SU-DHL-6 (cell line): Measurements from ENCODE around the gene TANGO6.

Experiments used
- H2AFZ ChIP-seq: fragments of 200-600 bp; sonication (generic); 2 replicates; pipeline ENCODE4 v1.6.1; 2014; ENCODE audit warnings: low read depth, mild to moderate bottlenecking, moderate library complexity, mixed read lengths, antibody characterized with exemption, low read length; ENCODE audit not compliant: severe bottlenecking
- H3F3A ChIP-seq: fragments of 200-600 bp; shearing (Covaris generic); 2 replicates; pipeline ENCODE4 v1.6.0; 2016; ENCODE audit warnings: antibody characterized with exemption, mild to moderate bottlenecking; ENCODE audit not compliant: insufficient read depth
- H3K27ac ChIP-seq: fragments of 200-600 bp; sonication (generic); 2 replicates; pipeline ENCODE4 v1.5.1; 2016; ENCODE audit warnings: low read depth, mild to moderate bottlenecking, low read length, moderate library complexity, mixed read lengths
- H3K27me3 ChIP-seq: fragments of 200-600 bp; sonication (generic), shearing (Covaris generic); 2 replicates; pipeline ENCODE4 v1.6.0; 2014; ENCODE audit warnings: mild to moderate bottlenecking, low read length
- H3K36me3 ChIP-seq: fragments of 200-600 bp; sonication (generic); 2 replicates; pipeline ENCODE4 v1.6.1; 2014; ENCODE audit warnings: mild to moderate bottlenecking, low read length, mixed read lengths
- H3K4me2 ChIP-seq: fragments of 300-600, 200-600 bp; shearing (Covaris generic), sonication (generic); 2 replicates; pipeline ENCODE4 v1.6.0; 2014; ENCODE audit warnings: low read length, low read depth, mild to moderate bottlenecking; ENCODE audit not compliant: poor library complexity, severe bottlenecking
- H3K4me3 ChIP-seq: fragments of 200-600 bp; sonication (generic); 2 replicates; pipeline ENCODE4 v1.5.1; 2014; ENCODE audit warnings: antibody characterized with exemption, low read length, mild to moderate bottlenecking, mixed read lengths; ENCODE audit not compliant: insufficient read depth, poor library complexity, severe bottlenecking
- H3K79me2 ChIP-seq: fragments of 200-600 bp; sonication (generic); 2 replicates; pipeline ENCODE4 v1.6.1; 2014; ENCODE audit warnings: mild to moderate bottlenecking, low read length, moderate library complexity; ENCODE audit not compliant: insufficient read depth
- H3K9ac ChIP-seq: fragments of 200-600 bp; sonication (generic); 2 replicates; pipeline ENCODE4 v1.7.0; 2014; ENCODE audit warnings: mild to moderate bottlenecking, low read length
- H3K9me2 ChIP-seq: fragments of 200-600 bp; sonication (generic); replicated peaks from 2 replicates; pipeline ENCODE4 v1.6.1; 2014; ENCODE audit warnings: low read length; ENCODE audit not compliant: insufficient read depth
- H3K9me3 ChIP-seq: fragments of 200-600 bp; sonication (generic); 2 replicates; pipeline ENCODE4 v1.6.1; 2014; ENCODE audit warnings: low read length, mixed read lengths; ENCODE audit not compliant: insufficient read depth
- H4K20me1 ChIP-seq: fragments of 200-600 bp; sonication (generic); 2 replicates; pipeline ENCODE4 v1.6.1; 2014; ENCODE audit warnings: low read depth, mild to moderate bottlenecking, antibody characterized with exemption, low read length, moderate library complexity, mixed read lengths
- CTCF ChIP-seq: fragments of 200-600 bp; sonication (generic); IDR thresholded peaks from one replicate; pipeline ENCODE4 v1.5.1; 2017; ENCODE audit warnings: antibody characterized with exemption, mild to moderate bottlenecking, low read length, moderate library complexity; ENCODE audit not compliant: insufficient read depth, poor library complexity, severe bottlenecking
- EZH2phosphoT487 ChIP-seq: fragments of 200-600 bp; sonication (generic), shearing (Covaris generic); conservative IDR thresholded peaks from 2 replicates; pipeline ENCODE4 v1.6.1; 2018; ENCODE audit warnings: mild to moderate bottlenecking, antibody characterized with exemption, low read length, moderate library complexity, mixed read lengths

Gene TANGO6

GRCh38 chr16:69039333-69039941 is 196.1 kb downstream of the TANGO6 start:
- Histone ChIP-seq H3F3A (no peaks in the 10 kb centered on the region), H3K9me3 (no peaks in the 10 kb centered on the region), H2AFZ (no peak overlapping the region), H3K4me3 (no peak overlapping the region), H4K20me1 (no peaks in the 10 kb centered on the region), H3K27ac (no peak overlapping the region), H3K27me3 (no peaks in the 10 kb centered on the region), H3K79me2 (no peaks in the 10 kb centered on the region), H3K9ac (no peak overlapping the region), H3K9me2 (no peaks in the 10 kb centered on the region), H3K36me3 (peaks cover 10% of the 10 kb centered on the region; the same call in 1 of the 2 replicates), H3K4me2 (no peak overlapping the region)
- TF ChIP-seq EZH2phosphoT487 = no peak
- no peak for TF ChIP-seq CTCF

GRCh38 chr16:69040144-69040909 is 197.0 kb downstream of the TANGO6 start:
- Histone ChIP-seq H2AFZ (no peak overlapping the region), H3K79me2 (no peaks in the 10 kb centered on the region), H3K9me2 (no peaks in the 10 kb centered on the region), H3F3A (no peaks in the 10 kb centered on the region), H3K27me3 (no peaks in the 10 kb centered on the region), H3K4me2 (no peak overlapping the region), H3K27ac (no peak overlapping the region), H3K4me3 (no peak overlapping the region), H3K9ac (no peak overlapping the region), H3K9me3 (no peaks in the 10 kb centered on the region), H3K36me3 (peaks cover 10% of the 10 kb centered on the region; the same call in 1 of the 2 replicates), H4K20me1 (no peaks in the 10 kb centered on the region)
- no peak for TF ChIP-seq CTCF
- no peak for TF ChIP-seq EZH2phosphoT487

GRCh38 chr16:69048328-69049120 is 205.2 kb downstream of the TANGO6 start:
- Histone ChIP-seq H3K9me3 (no peaks in the 10 kb centered on the region), H4K20me1 (no peaks in the 10 kb centered on the region), H3K27me3 (no peaks in the 10 kb centered on the region), H3K9me2 (no peaks in the 10 kb centered on the region), H3K79me2 (no peaks in the 10 kb centered on the region), H3K27ac (no peak overlapping the region), H2AFZ (no peak overlapping the region), H3K36me3 (no peaks in the 10 kb centered on the region), H3K4me3 (no peak overlapping the region), H3K9ac (no peak overlapping the region), H3K4me2 (no peak overlapping the region), H3F3A (no peaks in the 10 kb centered on the region)
- TF ChIP-seq EZH2phosphoT487 (no peak), CTCF (no peak)
